Kidney (tissue), 14 donors: Measurements from ENCODE around the gene MAPT. TPM values are rescaled to one million over a fixed set of nuclear protein-coding genes. Genes with fewer than 3 reads are reported as not detected.

ENCODE experiments used
- DNase-seq, 5 donors: peaks; one replicate each; pipeline ENCODE4 v3.0.0-alpha.2; 2013 to 2020
- FAIRE-seq: peaks from 2 replicates; lab custom pipeline; 2012; peaks lifted over from hg19 to GRCh38; lab: Jason Lieb, UNC
- H3K27ac ChIP-seq, 2 donors: one replicate each; pipeline ENCODE4 v1.7.0; 2013; ENCODE audit warnings: low read depth in 2 of 2, low read length in 2 of 2, inconsistent platforms in 1 of 2
- H3K27me3 ChIP-seq: one replicate; pipeline ENCODE4 v1.7.1; 2013; ENCODE audit warnings: low read length, inconsistent platforms; ENCODE audit not compliant: control insufficient read depth, insufficient read depth
- H3K36me3 ChIP-seq, 3 donors: one replicate each; pipeline versions ENCODE4 v1.7.0 to v1.7.1; 2013; ENCODE audit warnings: low read length in 3 of 3, control low read depth in 1 of 3, inconsistent platforms in 1 of 3; ENCODE audit not compliant: insufficient read depth in 3 of 3, control insufficient read depth in 2 of 3
- H3K4me1 ChIP-seq, 3 donors: one replicate each; pipeline versions ENCODE4 v1.7.0 to v1.7.1; 2013; ENCODE audit warnings: low read length in 3 of 3, inconsistent platforms in 1 of 3, low read depth in 1 of 3; ENCODE audit not compliant: control insufficient read depth in 2 of 3, insufficient read depth in 2 of 3
- H3K4me3 ChIP-seq, 3 donors: one replicate each; pipeline versions ENCODE4 v1.7.0 to v1.8.1; 2013; ENCODE audit warnings: low read length in 3 of 3, control low read depth in 1 of 3, inconsistent platforms in 1 of 3
- H3K9ac ChIP-seq, 3 donors: one replicate each; pipeline versions ENCODE4 v1.7.0 to v1.7.1; 2013; ENCODE audit warnings: low read length in 3 of 3, control low read depth in 1 of 3, inconsistent platforms in 1 of 3
- H3K9me3 ChIP-seq, 3 donors: one replicate each; pipeline versions ENCODE4 v1.7.0 to v1.7.1; 2013; ENCODE audit warnings: low read length in 3 of 3, control low read depth in 1 of 3, inconsistent platforms in 1 of 3; ENCODE audit not compliant: control insufficient read depth in 2 of 3, insufficient read depth in 1 of 3
- CTCF ChIP-seq: IDR thresholded peaks from 3 replicates; pipeline ENCODE4 v1.5.1; 2012; ENCODE audit warnings: mild to moderate bottlenecking, moderate library complexity, borderline replicate concordance; ENCODE audit not compliant: insufficient read depth; ENCODE audit errors: extremely low read depth
- intact Hi-C: fragments of 100-400 bp; cut with DNase I; formaldehyde crosslinking; loops from one replicate; pipeline ENCODE4 v1.11.1; 2022
- polyA plus RNA-seq: library from polyadenylated mRNA; stranded (reverse); fragments of 350-450 nt; fragmentation: Illumina TruSeq; extraction: RNeasy Lipid Tissue Mini Kit (QIAGEN cat#74804); gene quantifications from one replicate; pipeline ENCODE4 v1.2.3, GENCODE V29; 2014; ENCODE audit warnings: low read depth, low replicate concordance; ENCODE audit not compliant: insufficient read depth
- total RNA-seq: library from RNA; stranded (reverse); fragmentation: NEBNext Ultra II Directional; extraction: Animal tissue kit (Norgen Biotek cat#: 25700); gene quantifications from one replicate; pipeline ENCODE4 v1.2.1, GENCODE V29; 2021
- donor health status: control.
- donor health status: control.
- donor health status: control.
- donor health status: control.
- donor health status: control.
- donor health status: DM: yes; HTN: yes; CAD: no.
- donor health status: Normal renal cell carcinoma (clear cell type).

MAPT gene
- total and polyA plus RNA-seq, 2 donors from 2014 or later = 2.9 to 15.4 TPM

GRCh38 chr17:46028981-46029565, 134.7 kb downstream of the MAPT start:
- H3K27ac ChIP-seq = no peak overlapping the region
- H3K9ac ChIP-seq = no peak overlapping the region
- no peaks in the 10 kb centered on the region for H3K27me3 ChIP-seq
- H3K4me3 ChIP-seq = no peak overlapping the region
- H3K4me1 ChIP-seq = no peaks in the 10 kb centered on the region
- H3K9me3 ChIP-seq = no peaks in the 10 kb centered on the region
- intact Hi-C loops = no loop called here
- FAIRE-seq (no peak), DNase-seq (no peak)
- TF ChIP-seq CTCF = no peak
- H3K36me3 ChIP-seq = peaks cover 12 to 47% (median 33%) of the 10 kb centered on the region in 3 donors

GRCh38 chr17:46029627-46030026, 135.3 kb downstream of the MAPT start:
- DNase-seq = no peak
- intact Hi-C loops = no loop called here
- Histone ChIP-seq H3K9ac (no peak overlapping the region), H3K9me3 (no peaks in the 10 kb centered on the region), H3K4me1 (no peaks in the 10 kb centered on the region), H3K4me3 (no peak overlapping the region), H3K27me3 (no peaks in the 10 kb centered on the region), H3K36me3 (peaks cover 14 to 52% (median 34%) of the 10 kb centered on the region in 3 donors), H3K27ac (no peak overlapping the region)
- TF ChIP-seq CTCF = no peak
- no peak for FAIRE-seq

- FAIRE-seq = no peak
- DNase-seq = no peak
- H3K27ac ChIP-seq = no peak overlapping the region
- H3K9ac ChIP-seq = no peak overlapping the region
- intact Hi-C loops = no loop called here
- no peaks in the 10 kb centered on the region for H3K9me3 ChIP-seq
- TF ChIP-seq CTCF = no peak
- no peaks in the 10 kb centered on the region for H3K27me3 ChIP-seq
- H3K4me1 ChIP-seq = no peaks in the 10 kb centered on the region
- H3K4me3 ChIP-seq = no peak overlapping the region
- peaks cover 14 to 59% (median 42%) of the 10 kb centered on the region in 3 donors for H3K36me3 ChIP-seq
These were observed 136.4 kb downstream of the MAPT start for GRCh38 chr17:46030752-46031151.

- FAIRE-seq (no peak), DNase-seq (no peak)
- H3K36me3 ChIP-seq = peaks cover 17 to 65% (median 41%) of the 10 kb centered on the region in 3 donors
- no peaks in the 10 kb centered on the region for H3K27me3 ChIP-seq
- no peak overlapping the region for H3K27ac ChIP-seq
- no peak for TF ChIP-seq CTCF
- H3K9ac ChIP-seq = no peak overlapping the region
- H3K4me3 ChIP-seq = no peak overlapping the region
- intact Hi-C loops = no loop called here
- no peaks in the 10 kb centered on the region for H3K4me1 ChIP-seq
- H3K9me3 ChIP-seq = no peaks in the 10 kb centered on the region
These were observed 137.1 kb downstream of the MAPT start for GRCh38 chr17:46031440-46031839.
